Activated CD4-positive, alpha-beta T cell treated with anti-CD3 and anti-CD28 coated beads, Interleukin-2, amount 50 U/mL, for 16 hours (primary cell): ENCODE measurements around the gene ARMH3.
A peak's percentile ranks its signal among the peaks of the same experiment; 100 is the strongest.

Experiments used
- DNase-seq: peaks from one replicate; pipeline ENCODE4 v3.0.0-alpha.2; 2020

ARMH3 gene

DNA sequence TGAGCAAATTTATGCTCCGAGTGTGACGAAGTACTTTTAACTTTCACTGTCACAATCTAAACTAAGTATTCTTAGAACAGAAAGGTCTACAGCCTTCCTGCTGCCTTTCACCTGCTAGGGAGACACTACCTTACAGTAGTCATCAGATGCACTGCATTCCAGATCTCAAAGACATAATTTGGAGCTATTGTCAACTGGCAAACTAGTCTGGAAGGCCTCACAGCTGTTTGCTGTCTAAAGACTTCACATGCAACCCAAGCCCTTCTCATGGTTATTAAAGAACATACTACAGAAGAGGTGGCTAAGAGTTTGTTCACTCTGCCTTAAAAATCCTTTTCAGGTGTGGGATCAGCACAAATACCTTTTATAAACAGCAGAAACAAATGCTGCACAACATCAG is 120.5 kb downstream of the ARMH3 start:
- no peak for DNase-seq

GRCh38 chr10:101934686-101935305 is 121.2 kb downstream of the ARMH3 start:
- no peak for DNase-seq

- no peak for DNase-seq
Observed at GRCh38 chr10:101933976-101934375, 122.0 kb downstream of the ARMH3 start.

GRCh38 chr10:101932183-101932582 is 123.8 kb downstream of the ARMH3 start:
- DNase-seq: peak; percentile 54

GRCh38 chr10:101925027-101925426 is 130.9 kb downstream of the ARMH3 start:
- no peak for DNase-seq

- no peak for DNase-seq
Observed at GRCh38 chr10:101923256-101923655, 132.7 kb downstream of the ARMH3 start.

DNA sequence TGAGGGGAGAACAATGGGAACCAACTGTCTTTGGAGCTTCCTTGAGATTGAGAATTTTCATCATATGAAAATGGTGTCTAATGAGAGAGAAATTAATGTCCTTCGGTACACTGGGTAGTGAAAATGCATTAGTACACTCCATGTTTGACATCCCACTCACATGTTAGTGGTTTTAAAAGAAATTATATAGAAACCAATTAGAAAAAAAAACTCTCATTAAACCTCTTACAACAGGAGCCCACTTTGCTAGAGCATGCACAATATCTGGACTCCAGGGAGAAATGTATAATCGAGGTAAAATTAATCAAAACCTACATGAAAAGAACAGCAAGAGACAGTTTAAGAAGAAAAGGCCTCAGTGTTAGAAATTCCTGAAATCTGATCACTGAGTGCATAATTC is 133.1 kb downstream of the ARMH3 start:
- DNase-seq: no peak

DNA sequence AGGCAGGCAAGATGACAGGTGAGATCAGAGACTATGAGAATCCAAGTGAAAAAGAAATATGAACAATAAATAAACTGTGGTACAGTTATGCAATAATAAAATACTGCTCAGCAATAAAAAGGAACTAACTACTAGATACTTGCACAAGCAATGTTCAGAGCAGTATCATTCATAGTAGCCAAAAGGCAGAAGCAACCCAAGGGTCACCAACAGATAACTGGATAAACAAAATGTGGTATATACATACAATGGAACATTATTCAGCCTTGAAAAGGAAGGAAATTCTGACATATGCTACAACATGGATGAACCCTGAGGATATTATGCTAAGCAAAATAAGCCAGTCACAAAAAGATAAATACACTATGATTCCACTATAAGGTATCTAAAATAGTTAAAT is 135.4 kb downstream of the ARMH3 start:
- no peak for DNase-seq

DNA sequence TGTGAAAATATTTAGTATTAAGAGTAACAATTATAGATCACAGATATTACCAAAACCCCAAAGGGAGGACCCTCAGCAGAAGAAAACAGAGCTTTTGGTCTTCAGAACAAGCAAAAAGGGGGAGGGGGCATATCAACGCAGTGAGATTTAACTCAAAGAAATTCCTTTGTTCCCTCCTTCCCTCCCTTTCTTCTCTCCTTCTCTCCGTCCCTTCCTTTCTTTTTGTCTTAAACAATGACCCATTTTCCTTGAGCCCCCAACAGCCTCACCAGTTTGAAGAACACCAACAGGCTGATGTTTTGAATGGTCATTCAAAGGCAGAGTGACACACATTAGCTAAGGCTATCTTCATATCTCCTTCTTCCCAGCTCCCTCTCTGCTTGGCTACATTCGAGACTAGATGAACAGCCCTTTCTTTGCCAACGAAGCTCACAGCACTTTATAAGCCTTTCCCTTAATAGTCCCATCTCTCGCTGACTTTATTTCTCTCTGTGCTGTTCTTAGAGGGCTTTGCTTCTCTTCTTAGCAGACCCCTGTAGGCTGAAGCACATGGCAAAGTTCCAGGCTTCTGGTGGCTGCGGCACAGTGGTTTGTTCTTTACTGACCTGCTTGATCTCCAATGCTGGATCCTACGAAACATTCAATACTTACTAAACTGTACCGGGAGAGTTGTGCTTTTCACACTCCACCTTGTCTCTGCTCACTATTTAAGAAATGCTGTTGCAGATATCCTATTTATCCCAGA is 136.8 kb downstream of the ARMH3 start:
- no peak for DNase-seq

GRCh38 chr10:101912561-101913179 is 143.3 kb downstream of the ARMH3 start:
- DNase-seq: no peak

- DNase-seq: no peak
Observed at GRCh38 chr10:101906586-101907183, 149.3 kb downstream of the ARMH3 start.

GRCh38 chr10:101905251-101905650 is 150.7 kb downstream of the ARMH3 start:
- DNase-seq: no peak

DNA sequence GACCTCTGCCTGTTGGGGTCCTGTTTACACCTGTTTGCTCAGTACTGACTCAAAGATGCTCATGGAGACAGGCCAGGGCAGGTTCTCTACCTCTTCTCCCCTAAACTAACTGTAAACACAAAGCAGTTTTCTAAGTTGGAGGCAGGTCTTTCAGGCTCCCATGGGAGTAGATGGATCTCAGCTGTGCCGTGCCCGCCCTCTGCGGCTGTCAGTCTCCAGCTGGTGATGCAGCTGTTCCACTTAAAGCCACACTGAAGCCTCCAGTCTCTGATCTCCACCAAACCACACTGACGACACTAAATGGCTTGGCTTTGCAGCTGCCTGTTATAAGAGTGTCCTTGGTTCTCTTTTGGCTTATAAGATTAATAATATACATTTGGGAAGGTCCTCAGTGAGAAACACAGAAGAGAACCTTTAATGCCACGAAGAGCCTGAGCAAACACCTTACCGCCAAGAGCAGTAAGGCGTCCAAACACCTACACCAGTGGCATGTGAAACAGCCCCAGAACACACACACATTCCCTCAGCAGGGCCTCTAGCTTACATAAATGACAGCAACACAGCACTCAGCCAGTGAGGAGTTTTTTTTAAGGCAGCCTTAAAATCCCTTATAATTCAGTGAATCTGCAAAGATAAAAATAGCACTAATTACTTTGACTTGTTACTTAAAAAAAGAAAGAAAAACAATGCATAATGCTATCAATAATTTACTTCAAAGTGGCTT is 152.0 kb downstream of the ARMH3 start:
- DNase-seq: no peak

DNA sequence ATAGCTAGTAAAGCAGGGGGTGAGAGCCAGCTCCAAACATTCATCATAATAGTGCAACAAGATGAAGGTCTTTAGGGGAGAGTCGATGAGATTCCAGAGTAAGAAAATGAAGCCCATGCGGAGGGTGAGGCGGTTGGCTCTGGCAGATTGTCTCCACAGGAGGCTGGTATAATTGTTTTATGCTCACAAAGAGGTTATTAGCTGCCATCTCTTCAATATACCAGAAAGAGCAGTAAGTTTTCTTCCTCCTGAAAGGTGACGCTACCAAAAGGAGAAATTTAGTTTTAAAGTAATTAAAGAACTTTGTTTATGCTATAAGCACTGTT is 153.2 kb downstream of the ARMH3 start:
- no peak for DNase-seq

GRCh38 chr10:101902032-101902819 is 153.7 kb downstream of the ARMH3 start:
- DNase-seq: no peak

DNA sequence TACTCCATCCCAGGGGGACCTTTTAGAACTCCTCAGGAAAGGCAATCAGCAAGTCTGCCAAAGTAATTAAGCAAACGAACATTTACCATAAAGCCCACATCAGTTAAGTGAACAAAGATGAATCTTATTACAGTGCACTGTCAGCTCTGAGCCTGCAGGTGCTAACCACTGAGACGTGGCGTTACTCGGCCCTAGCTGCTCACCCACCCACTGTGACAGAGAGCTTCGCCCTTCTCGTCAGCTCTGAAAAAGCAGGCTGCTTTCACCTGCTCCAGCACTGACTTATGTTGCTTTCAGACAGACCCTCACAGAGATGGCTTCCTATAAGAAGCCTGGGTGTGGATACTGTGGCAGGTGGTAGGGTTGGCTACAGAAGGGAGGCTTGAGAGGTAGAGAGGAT is 154.6 kb downstream of the ARMH3 start:
- no peak for DNase-seq

- DNase-seq: no peak
Observed at GRCh38 chr10:101897633-101898032, 158.3 kb downstream of the ARMH3 start.

DNA sequence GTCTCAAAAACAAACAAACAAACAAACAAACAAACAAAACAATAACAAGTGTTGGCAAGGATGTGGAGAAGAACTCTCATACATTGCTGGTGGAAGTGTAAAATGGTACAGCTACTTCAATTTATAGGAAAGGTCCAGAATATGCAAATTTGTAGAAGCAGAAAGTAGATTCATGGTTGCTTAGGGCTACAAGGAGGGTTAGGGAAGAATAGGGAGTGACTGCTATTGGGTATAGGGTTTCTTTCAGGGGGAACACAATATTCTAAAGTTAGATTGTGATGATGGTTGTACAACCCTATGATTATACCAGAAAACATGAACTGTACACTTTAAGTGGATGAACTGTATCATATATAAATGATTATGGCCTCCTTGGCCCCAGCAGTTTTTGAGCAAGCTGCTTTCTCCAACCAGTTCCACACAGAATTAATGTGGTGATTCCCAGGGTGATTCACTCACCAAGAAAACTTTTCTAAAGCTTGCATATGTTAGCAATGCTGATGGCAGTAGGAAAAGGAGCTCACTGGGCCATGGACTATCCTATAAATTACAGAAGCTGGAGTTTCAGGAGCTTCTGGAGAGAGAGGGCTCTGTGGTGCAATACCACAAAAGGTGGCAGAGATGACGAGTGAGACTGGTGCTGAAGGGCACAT is 159.6 kb downstream of the ARMH3 start:
- DNase-seq: no peak

DNA sequence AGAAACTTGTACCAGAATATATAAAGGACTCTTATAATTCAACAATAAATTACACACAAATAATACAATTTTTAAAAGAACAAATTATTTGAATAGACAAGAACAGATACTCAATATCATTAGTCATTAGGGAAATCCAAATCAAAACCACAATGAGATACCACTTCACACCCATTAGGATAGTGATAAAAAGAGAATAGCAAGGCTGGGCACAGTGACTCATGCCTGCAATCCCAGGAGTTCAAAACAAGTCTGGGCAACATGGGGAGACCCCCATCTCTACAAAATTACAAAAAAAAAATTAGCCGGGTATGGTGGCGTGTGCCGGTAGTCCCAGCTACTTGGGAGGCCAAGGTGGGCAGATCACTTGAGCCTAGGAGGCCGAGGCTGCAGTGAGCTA is 160.2 kb downstream of the ARMH3 start:
- DNase-seq: no peak

GRCh38 chr10:101894742-101895141 is 161.2 kb downstream of the ARMH3 start:
- DNase-seq: no peak

DNA sequence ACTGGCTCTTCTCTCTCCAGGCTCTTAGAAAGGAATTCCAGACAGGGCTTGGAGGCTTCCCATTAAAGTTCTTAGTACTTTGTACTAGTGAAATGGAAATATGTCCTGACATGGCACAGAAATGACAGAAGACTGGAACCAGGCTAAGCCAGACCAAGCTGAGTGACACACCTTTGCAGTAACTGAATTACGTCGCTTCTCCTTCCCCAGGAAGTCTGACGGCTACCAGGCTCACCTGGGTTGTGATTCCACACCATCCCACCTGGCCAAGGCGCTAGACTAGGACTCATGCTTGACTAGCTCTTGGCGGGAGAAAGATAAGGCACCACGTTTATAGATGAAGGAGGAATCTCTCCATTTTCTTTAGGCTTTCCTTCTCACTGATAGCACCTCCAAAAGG is 161.7 kb downstream of the ARMH3 start:
- no peak for DNase-seq

DNA sequence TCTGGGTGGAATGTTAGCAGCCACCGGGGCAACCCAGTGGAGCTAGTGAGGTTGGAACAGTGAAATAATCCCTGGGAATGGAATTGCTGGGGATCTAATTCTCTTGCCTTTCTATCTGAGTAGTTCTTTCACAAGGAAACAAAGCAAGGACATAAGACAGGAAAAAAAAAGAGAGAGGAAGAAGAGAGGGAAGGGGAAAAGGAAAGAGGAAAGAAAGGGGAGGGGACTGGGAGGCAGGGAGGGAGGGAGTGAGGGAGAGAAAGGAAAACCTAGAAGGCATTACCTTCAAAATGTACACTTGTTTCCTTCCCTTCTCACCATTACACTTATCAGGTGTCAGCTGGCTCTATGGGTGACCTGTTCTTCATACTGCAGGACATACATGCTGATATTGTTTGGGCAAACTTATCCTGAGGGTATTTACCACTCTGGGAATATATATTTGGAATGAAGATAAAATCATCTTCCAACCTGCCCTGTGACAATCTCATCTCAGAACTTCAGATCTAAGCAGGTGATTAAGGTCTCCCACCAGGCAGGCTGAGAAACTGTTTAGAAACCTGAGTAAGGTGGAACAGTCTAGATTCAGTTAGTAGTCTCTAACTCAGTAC is 162.4 kb downstream of the ARMH3 start:
- no peak for DNase-seq
